ENCODE results near the gene ALDH8A1.

The ALDH8A1 gene

GRCh38 chr6:134894800-134895199 lies 55.1 kb downstream of the ALDH8A1 start:
- Mint-ChIP-seq H3K27ac (peak overlapping the region in 1 of 3 experiments; percentile 59), H3K27me3 (ENCODE audit: low read depth) (no peaks in the 10 kb centered on the region), H3K4me3 (no peak overlapping the region), H3K9me3 (peaks cover 8% of the 10 kb centered on the region), H3K4me1 (no peaks in the 10 kb centered on the region), H3K36me3 (ENCODE audit: low read depth) (no peaks in the 10 kb centered on the region)
- no peak for TF ChIP-seq CTCF (IDR thresholded peaks at IDR 0.05; ENCODE audit: unreplicated experiment in 3 of 3)

- H3K9me3 Mint-ChIP-seq = peaks cover 8% of the 10 kb centered on the region
These were observed 57.5 kb downstream of the ALDH8A1 start for GRCh38 chr6:134892362-134892761.

GRCh38 chr6:134891633-134892032 lies 58.3 kb downstream of the ALDH8A1 start:
- no peaks in the 10 kb centered on the region for H3K4me1 Mint-ChIP-seq

More at GRCh38 chr6:134892362-134892761, 57.5 kb downstream of the ALDH8A1 start:
- no peaks in the 10 kb centered on the region for H3K27me3 Mint-ChIP-seq (ENCODE audit: low read depth)
- H3K27ac Mint-ChIP-seq = no peak overlapping the region
- no peak overlapping the region for H3K4me3 Mint-ChIP-seq
- no peaks in the 10 kb centered on the region for H3K36me3 Mint-ChIP-seq (ENCODE audit: low read depth)
- H3K4me1 Mint-ChIP-seq = no peaks in the 10 kb centered on the region
- TF ChIP-seq CTCF (IDR thresholded peaks at IDR 0.05; ENCODE audit: unreplicated experiment in 3 of 3) = no peak

GRCh38 chr6:134888316-134888715 lies 61.6 kb downstream of the ALDH8A1 start:
- Mint-ChIP-seq H3K9me3 (peaks cover 8% of the 10 kb centered on the region), H3K4me3 (no peak overlapping the region), H3K4me1 (no peaks in the 10 kb centered on the region), H3K36me3 (ENCODE audit: low read depth) (no peaks in the 10 kb centered on the region), H3K27me3 (ENCODE audit: low read depth) (peaks cover 4% of the 10 kb centered on the region), H3K27ac (no peak overlapping the region)
- no peak for TF ChIP-seq CTCF (IDR thresholded peaks at IDR 0.05; ENCODE audit: unreplicated experiment in 3 of 3)

More at GRCh38 chr6:134891633-134892032, 58.3 kb downstream of the ALDH8A1 start:
- no peaks in the 10 kb centered on the region for H3K36me3 Mint-ChIP-seq (ENCODE audit: low read depth)
- no peak overlapping the region for H3K27ac Mint-ChIP-seq
- no peaks in the 10 kb centered on the region for H3K27me3 Mint-ChIP-seq (ENCODE audit: low read depth)
- no peak overlapping the region for H3K4me3 Mint-ChIP-seq
- TF ChIP-seq CTCF (IDR thresholded peaks at IDR 0.05; ENCODE audit: unreplicated experiment in 3 of 3) = no peak
- peaks cover 8% of the 10 kb centered on the region for H3K9me3 Mint-ChIP-seq

GRCh38 chr6:134884752-134885151 lies 65.1 kb downstream of the ALDH8A1 start:
- peaks cover 6% of the 10 kb centered on the region for H3K4me1 Mint-ChIP-seq
- TF ChIP-seq CTCF (IDR thresholded peaks at IDR 0.05; ENCODE audit: unreplicated experiment in 3 of 3) = no peak
- no peaks in the 10 kb centered on the region for H3K9me3 Mint-ChIP-seq
- no peak overlapping the region for H3K4me3 Mint-ChIP-seq
- no peak overlapping the region for H3K27ac Mint-ChIP-seq
- peaks cover 4% of the 10 kb centered on the region for H3K27me3 Mint-ChIP-seq (ENCODE audit: low read depth)
- no peaks in the 10 kb centered on the region for H3K36me3 Mint-ChIP-seq (ENCODE audit: low read depth)

GRCh38 chr6:134883314-134883713 lies 66.6 kb downstream of the ALDH8A1 start:
- no peaks in the 10 kb centered on the region for H3K36me3 Mint-ChIP-seq (ENCODE audit: low read depth)
- peaks cover 4% of the 10 kb centered on the region for H3K27me3 Mint-ChIP-seq (ENCODE audit: low read depth)
- no peaks in the 10 kb centered on the region for H3K9me3 Mint-ChIP-seq
- H3K27ac Mint-ChIP-seq = no peak overlapping the region
- no peak overlapping the region for H3K4me3 Mint-ChIP-seq
- H3K4me1 Mint-ChIP-seq = peaks cover 6% of the 10 kb centered on the region
- TF ChIP-seq CTCF (IDR thresholded peaks at IDR 0.05; ENCODE audit: unreplicated experiment in 3 of 3) = no peak

All from nephron (organoid).